IPS-20b (cell line): Measurements from ENCODE around the gene LRRC31.

Source experiments
- H3K27ac ChIP-seq: one replicate; pipeline ENCODE4 v1.5.1; 2013; ENCODE audit warnings: low read length
- H3K27me3 ChIP-seq: 2 replicates; pipeline ENCODE4 v1.6.1; 2013; ENCODE audit warnings: mild to moderate bottlenecking, low read length, inconsistent platforms; ENCODE audit not compliant: insufficient read depth
- H3K36me3 ChIP-seq: 2 replicates; pipeline ENCODE4 v1.6.1; 2013; ENCODE audit warnings: low read depth, mild to moderate bottlenecking, inconsistent platforms, low read length, moderate library complexity; ENCODE audit not compliant: insufficient read depth
- H3K4me1 ChIP-seq: 2 replicates; pipeline ENCODE4 v1.6.1; 2013; ENCODE audit warnings: mild to moderate bottlenecking, control low read depth, inconsistent platforms, low read length, moderate library complexity; ENCODE audit not compliant: insufficient read depth
- H3K4me3 ChIP-seq: 2 replicates; pipeline ENCODE4 v1.5.1; 2013; ENCODE audit warnings: mild to moderate bottlenecking, low read length, inconsistent platforms
- H3K9ac ChIP-seq: 2 replicates; pipeline ENCODE4 v1.6.1; 2013; ENCODE audit warnings: low read depth, mild to moderate bottlenecking, inconsistent platforms, low read length, moderate library complexity
- H3K9me3 ChIP-seq: 2 replicates; pipeline ENCODE4 v1.6.1; 2013; ENCODE audit warnings: mild to moderate bottlenecking, low read depth, low read length, inconsistent platforms; ENCODE audit not compliant: insufficient read depth

LRRC31 gene

DNA sequence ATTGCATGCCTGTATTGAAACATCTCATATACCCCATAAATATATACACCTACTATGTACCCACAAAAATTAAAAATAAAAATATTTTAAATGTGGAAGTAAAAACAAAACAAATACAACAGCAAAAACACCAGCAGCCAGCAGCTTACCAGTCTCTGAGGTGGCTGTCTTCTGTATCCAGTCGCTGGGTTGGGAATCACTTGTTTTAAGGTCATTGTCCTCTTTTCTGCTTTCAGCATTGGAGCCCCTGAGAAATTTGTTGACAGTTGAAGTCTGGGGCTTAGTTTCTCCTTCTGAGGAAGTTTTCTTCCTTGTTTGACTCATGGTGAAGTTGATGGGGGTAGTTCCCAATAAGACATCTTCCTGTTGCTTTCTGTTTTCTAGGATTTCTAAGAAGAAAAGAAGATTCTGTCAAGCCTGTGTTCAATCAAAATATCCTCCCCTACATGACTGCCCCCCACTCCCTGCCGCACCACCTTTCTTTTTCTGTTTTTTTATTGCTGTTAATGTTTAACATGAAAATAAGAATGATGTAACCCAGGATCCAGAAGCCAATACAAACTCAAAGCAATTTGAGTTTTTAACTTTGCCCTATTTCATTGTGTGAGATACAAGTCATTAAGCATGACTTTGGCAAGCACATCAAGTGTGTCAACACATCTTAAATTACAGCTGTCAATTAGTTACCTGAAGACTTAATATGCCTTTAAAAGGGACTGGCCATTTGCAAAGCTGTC, at the start of gene LRRC31:
TSS of gene LRRC31 (minus strand) at position 452 of the 737 bp plus-strand sequence. CDS start at position 324, 128 bp downstream.
- peaks cover 2% of the 10 kb centered on the region; the same call in 1 of the 2 replicates for H3K4me1 ChIP-seq

DNA sequence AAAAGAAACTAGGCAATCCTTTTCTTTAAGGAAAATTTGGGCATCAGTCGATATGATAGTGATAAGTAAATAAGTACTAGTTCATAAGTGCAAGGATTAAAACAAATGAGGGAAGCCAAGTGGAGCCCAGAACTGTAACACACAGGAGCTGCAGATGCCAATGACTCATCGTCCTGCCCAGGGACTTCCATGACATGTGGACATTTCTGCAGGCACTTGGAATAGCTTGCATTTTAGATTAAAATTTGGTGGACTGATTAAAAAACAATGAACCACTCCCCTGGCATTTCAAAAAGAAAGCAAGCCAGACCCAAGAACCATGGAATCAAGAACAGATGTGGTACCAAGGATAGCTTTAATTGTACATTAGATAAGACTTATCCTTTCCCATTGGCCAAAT, 44.6 kb upstream of the LRRC31 start:
- H3K27me3 ChIP-seq: no peaks in the 10 kb centered on the region

More for the DNA sequence above, at the start of gene LRRC31:
- Histone ChIP-seq H3K27ac (no peak within 1 kb of the TSS), H3K4me3 (no peak within 1 kb of the TSS), H3K9ac (no peak within 1 kb of the TSS), H3K36me3 (no peaks in the 10 kb centered on the region), H3K9me3 (no peaks in the 10 kb centered on the region), H3K27me3 (no peaks in the 10 kb centered on the region)

DNA sequence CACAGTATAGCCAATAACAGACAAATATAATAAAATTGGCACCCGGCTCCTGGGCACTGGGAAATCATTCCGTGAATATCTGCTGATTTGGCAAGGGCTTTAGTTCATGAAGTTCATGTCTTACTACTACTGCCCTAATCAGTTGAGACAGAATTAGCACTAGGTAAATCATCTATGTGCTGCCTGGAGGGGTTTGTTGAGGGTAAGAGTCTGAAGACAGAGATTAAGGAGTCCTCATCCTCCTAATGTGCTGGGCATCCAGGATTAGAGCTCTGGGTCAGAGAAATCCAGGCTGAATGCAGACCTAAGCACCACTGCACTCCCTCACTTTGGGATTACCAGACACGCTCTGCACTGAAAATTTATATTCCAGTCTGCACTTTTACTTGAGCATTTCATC, 43.6 kb upstream of the LRRC31 start:
- Histone ChIP-seq H3K4me3 (no peak overlapping the region), H3K4me1 (no peaks in the 10 kb centered on the region), H3K27ac (no peak overlapping the region), H3K9ac (no peak overlapping the region), H3K27me3 (no peaks in the 10 kb centered on the region), H3K9me3 (no peaks in the 10 kb centered on the region), H3K36me3 (no peaks in the 10 kb centered on the region)

More for the DNA sequence above, 44.6 kb upstream of the LRRC31 start:
- H3K36me3 ChIP-seq: no peaks in the 10 kb centered on the region
- no peak overlapping the region for H3K27ac ChIP-seq
- H3K9ac ChIP-seq: no peak overlapping the region
- no peaks in the 10 kb centered on the region for H3K4me1 ChIP-seq
- H3K4me3 ChIP-seq: no peak overlapping the region
- H3K9me3 ChIP-seq: no peaks in the 10 kb centered on the region

GRCh38 chr3:169911272-169911671, 41.5 kb upstream of the LRRC31 start, which contains the start of gene SAMD7:
Gene SAMD7 (plus strand): TSS chr3:169911572. CDS start chr3:169919499, 7,927 bp downstream.
- peaks cover 3% of the 10 kb centered on the region; the same call in 1 of the 2 replicates for H3K4me1 ChIP-seq
- H3K9me3 ChIP-seq: no peaks in the 10 kb centered on the region
- no peak within 1 kb of the TSS for H3K4me3 ChIP-seq
- no peaks in the 10 kb centered on the region for H3K27me3 ChIP-seq
- H3K36me3 ChIP-seq: no peaks in the 10 kb centered on the region
- no peak within 1 kb of the TSS for H3K9ac ChIP-seq
- H3K27ac ChIP-seq: no peak within 1 kb of the TSS

- Histone ChIP-seq H3K36me3 (no peaks in the 10 kb centered on the region), H3K27me3 (no peaks in the 10 kb centered on the region), H3K27ac (no peak overlapping the region), H3K9me3 (no peaks in the 10 kb centered on the region; the same call in 1 of the 2 replicates), H3K4me3 (no peak overlapping the region), H3K9ac (no peak overlapping the region), H3K4me1 (peaks cover 3% of the 10 kb centered on the region; the same call in 1 of the 2 replicates)
Measured at GRCh38 chr3:169907944-169908343, 38.2 kb upstream of the LRRC31 start.

DNA sequence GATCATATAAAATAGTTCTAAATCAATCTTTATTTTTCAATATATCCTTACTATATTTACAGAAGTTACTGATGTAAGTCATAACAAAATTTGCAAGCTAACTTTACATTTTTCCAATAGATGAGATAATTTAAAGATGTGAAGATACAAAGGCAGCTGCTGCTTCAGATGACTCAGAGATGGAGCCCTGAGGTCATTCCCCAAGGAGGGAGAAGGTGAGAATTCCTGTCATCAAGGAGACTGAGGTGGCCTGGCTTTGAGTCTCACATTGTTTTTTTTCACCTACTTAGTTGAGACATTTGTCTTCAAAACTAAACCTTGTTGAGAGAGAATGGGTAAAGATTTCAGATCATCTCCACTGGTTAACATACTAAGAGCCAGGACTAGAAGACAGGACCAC, 37.7 kb upstream of the LRRC31 start:
- Histone ChIP-seq H3K27ac (no peak overlapping the region), H3K4me3 (no peak overlapping the region), H3K4me1 (peaks cover 3% of the 10 kb centered on the region; the same call in 1 of the 2 replicates), H3K9me3 (peaks cover 3% of the 10 kb centered on the region; the same call in 1 of the 2 replicates), H3K27me3 (no peaks in the 10 kb centered on the region), H3K36me3 (no peaks in the 10 kb centered on the region), H3K9ac (no peak overlapping the region)

- Histone ChIP-seq H3K4me1 (peaks cover 3% of the 10 kb centered on the region; the same call in 1 of the 2 replicates), H3K36me3 (no peaks in the 10 kb centered on the region), H3K27me3 (no peaks in the 10 kb centered on the region), H3K4me3 (no peak overlapping the region), H3K27ac (no peak overlapping the region), H3K9ac (no peak overlapping the region), H3K9me3 (peaks cover 10% of the 10 kb centered on the region)
Measured at GRCh38 chr3:169905404-169905803, 35.7 kb upstream of the LRRC31 start.

DNA sequence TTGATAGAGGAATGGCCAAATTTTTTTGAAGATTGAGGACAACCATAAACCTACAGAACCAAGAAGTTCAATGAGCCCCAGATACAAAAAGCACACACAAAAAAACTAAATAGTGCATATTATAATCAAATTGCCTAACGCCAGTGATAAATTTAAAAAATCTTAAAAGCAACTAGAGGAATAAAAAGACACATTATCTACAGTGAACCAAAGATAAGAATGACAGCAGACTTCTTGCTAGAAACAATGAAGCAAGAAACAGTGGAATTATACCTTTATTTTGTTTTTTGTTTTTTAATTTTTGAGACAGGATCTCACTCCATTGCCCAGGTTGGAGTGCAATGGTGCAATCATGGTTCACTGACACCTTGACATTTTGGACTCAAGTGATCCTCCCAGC, 31.7 kb upstream of the LRRC31 start:
- H3K27ac ChIP-seq: no peak overlapping the region
- H3K36me3 ChIP-seq: no peaks in the 10 kb centered on the region
- no peaks in the 10 kb centered on the region; the same call in 1 of the 2 replicates for H3K4me1 ChIP-seq
- H3K9me3 ChIP-seq: peaks cover 10% of the 10 kb centered on the region
- no peak overlapping the region for H3K4me3 ChIP-seq
- no peak overlapping the region for H3K9ac ChIP-seq
- no peaks in the 10 kb centered on the region for H3K27me3 ChIP-seq

DNA sequence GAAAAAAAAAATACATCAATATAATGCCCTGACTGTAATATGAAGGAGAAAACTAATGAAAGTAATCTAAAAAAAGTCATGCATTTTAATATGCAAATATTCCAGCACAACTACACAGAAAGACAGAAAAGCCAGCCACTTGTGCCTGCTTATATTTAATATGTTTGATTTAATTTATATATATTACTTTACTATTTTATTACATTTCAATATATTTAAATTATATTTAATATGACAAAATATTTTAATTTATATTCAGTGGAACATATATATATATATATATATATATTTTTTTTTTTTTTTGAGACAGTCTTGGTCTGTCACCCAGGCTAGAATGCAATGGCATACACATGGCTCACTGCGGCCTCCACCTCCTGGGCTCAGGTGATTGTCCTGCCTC, 27.5 kb upstream of the LRRC31 start:
- no peaks in the 10 kb centered on the region for H3K27me3 ChIP-seq
- H3K9me3 ChIP-seq: peaks cover 7% of the 10 kb centered on the region
- no peaks in the 10 kb centered on the region for H3K36me3 ChIP-seq
- no peaks in the 10 kb centered on the region for H3K4me1 ChIP-seq
- no peak overlapping the region for H3K9ac ChIP-seq
- H3K4me3 ChIP-seq: no peak overlapping the region
- no peak overlapping the region for H3K27ac ChIP-seq

DNA sequence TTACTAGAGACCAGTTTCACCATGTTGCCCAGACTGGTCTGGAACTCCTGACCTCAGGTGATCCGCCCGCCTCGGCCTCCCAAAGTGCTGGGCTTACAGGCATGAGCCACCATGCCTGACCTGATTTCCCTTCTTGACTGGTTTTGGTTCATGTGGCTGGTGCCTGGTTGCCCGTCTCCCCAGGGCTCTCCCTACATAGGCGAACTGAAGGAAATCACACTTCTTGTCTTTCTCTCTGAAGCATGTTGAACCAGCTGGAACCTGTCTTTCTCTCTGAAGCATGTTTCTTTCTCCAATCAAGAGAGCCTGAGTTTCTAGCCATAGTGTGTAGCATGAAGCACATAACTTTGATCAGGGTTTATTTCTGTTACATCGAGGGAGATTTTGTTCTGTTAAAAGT, 25.3 kb upstream of the LRRC31 start:
- H3K36me3 ChIP-seq: no peaks in the 10 kb centered on the region
- no peaks in the 10 kb centered on the region for H3K4me1 ChIP-seq
- no peaks in the 10 kb centered on the region for H3K9me3 ChIP-seq
- H3K4me3 ChIP-seq: no peak overlapping the region
- H3K27me3 ChIP-seq: no peaks in the 10 kb centered on the region
- no peak overlapping the region for H3K27ac ChIP-seq
- H3K9ac ChIP-seq: no peak overlapping the region

GRCh38 chr3:169894110-169894509, 24.4 kb upstream of the LRRC31 start:
- H3K4me3 ChIP-seq: no peak overlapping the region

GRCh38 chr3:169891886-169892285, 22.2 kb upstream of the LRRC31 start:
- no peak overlapping the region for H3K27ac ChIP-seq
- H3K9ac ChIP-seq: no peak overlapping the region
- H3K27me3 ChIP-seq: no peaks in the 10 kb centered on the region
- H3K36me3 ChIP-seq: no peaks in the 10 kb centered on the region
- H3K4me1 ChIP-seq: no peaks in the 10 kb centered on the region
- no peaks in the 10 kb centered on the region for H3K9me3 ChIP-seq
- no peak overlapping the region for H3K4me3 ChIP-seq

More at GRCh38 chr3:169894110-169894509, 24.4 kb upstream of the LRRC31 start:
- H3K27ac ChIP-seq: no peak overlapping the region
- no peaks in the 10 kb centered on the region for H3K4me1 ChIP-seq
- no peaks in the 10 kb centered on the region for H3K36me3 ChIP-seq
- no peak overlapping the region for H3K9ac ChIP-seq
- H3K27me3 ChIP-seq: no peaks in the 10 kb centered on the region
- H3K9me3 ChIP-seq: no peaks in the 10 kb centered on the region
